T-helper 9 cell (primary cell): ENCODE results near the gene FAM83B.
"Not testable (repeated sequence)": the region's sequence is repeated elsewhere in the genome, so short reads cannot be mapped to it uniquely, and the experiment has no call there.

Source experiments
- DNase-seq: peaks from one replicate; pipeline ENCODE4 v3.0.0-alpha.2; 2020

The FAM83B gene

GRCh38 chr6:54860739-54861138 lies 14.2 kb downstream of the FAM83B start:
- DNase-seq: no peak

- DNase-seq: no peak
Observed at GRCh38 chr6:54861905-54862616, 15.5 kb downstream of the FAM83B start.

- DNase-seq: no peak
Observed at GRCh38 chr6:54864272-54864671, 17.7 kb downstream of the FAM83B start.

DNA sequence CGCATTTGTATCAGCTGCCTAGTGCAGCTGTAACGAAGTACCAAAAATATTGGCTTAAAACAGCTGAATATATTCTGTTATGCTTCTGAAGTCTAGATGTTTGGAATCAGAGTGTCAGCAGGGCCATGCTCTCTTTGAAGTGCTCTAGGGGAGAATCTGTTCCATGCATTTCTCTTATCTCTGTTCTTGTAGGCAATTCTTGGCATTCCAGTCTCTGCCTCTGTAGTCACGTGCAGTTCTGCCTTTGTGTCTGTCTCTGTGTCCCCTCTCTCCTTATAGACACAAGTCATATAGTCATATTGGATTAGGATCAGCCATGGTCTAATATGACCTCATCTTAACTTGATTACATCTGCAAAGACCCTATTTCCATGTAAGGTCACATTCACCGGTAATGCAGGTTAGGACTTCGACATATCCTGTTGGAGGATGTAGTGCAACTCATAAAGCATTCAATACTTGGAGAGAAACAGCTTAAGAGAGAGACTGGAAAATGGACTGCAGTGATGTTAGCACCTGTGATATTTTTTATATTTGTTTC lies 18.6 kb downstream of the FAM83B start:
- DNase-seq: no peak

DNA sequence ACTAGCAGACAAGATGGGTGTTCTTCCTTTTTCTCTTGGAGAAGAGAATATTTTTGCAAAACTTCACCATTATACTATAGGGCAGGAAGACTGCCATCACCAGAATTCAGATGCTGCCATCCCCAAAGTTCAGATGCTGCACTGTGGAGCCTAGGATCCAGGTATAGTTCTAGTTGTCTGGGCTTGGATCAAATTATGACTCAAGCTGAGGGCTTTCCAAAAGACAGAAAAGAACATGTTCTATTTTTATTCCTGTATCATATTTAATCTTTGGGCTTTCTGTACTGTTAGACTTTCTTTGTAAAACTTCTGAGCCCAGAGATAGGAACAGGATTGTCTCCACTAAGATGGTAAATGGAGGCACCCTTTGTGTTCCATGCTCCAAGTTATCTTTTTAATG lies 22.0 kb downstream of the FAM83B start:
- no peak for DNase-seq

DNA sequence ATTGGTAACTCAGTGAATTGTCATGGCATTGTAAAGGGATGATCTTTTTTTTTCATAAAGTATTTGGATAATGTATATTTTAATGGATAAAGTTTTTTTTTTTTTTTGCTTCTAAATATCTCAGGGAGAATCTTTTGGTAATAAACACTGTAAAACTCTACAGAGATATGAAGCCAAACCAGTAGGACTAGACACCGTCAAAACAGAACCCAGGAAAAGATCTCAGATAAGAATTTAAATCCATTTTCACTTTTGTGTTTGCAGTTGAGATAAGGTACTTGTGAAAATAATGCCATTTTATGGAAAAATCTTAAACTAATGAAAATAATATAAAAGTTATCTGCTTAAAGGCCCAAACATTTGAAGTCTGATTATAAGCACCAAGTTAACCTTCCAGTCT lies 27.0 kb downstream of the FAM83B start:
- DNase-seq: no peak

DNA sequence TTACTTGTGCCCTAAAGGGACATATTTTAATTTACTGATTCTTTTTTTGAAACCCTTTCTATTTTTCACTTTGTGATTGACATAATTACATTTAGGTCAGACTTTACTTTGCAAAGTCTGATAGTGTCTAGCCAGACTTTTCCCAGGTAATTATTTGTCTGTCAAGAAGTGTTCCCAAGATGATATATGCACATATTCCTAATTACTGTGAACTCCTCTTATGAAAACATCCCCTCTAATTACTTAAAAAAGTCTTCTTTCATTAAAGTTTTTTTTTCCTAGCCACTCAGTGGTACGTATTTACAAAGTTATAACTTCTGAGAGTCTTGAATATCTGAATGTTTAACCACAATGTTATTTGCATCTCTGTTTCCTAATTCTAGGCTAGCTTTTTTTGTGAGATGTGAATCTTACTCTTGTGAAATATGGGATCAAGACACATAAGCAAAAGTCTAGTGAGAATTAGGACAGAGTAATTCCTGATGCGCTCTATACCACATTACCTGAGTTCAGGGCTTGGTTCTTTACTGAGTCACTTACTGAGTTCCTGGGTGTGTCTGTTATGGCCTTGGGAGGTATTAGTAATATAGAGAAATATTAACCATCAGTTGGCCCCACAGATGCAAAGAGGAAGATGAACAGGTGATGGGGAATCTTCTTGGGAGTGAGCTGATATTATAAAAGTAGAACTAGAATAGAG lies 27.9 kb downstream of the FAM83B start:
- no peak for DNase-seq

DNA sequence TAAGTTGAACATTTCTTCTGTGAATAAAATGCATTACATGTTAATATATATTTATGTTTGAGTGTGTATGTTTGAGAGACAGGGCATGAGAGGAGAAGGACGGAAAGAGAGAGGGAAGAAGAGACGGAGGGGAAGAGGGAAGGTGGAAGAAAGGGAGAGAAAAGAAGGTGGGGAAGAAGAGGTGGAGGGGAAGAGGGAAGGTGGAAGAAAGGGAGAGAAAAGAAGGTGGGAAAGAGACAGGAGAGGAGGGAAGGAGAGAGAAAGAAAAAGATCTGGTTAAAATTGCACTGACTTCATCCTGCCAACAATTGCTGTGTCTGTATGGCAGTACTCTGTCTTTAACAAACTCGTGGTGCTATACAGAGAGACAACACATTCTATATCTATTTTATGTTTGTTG lies 29.0 kb downstream of the FAM83B start:
- no peak for DNase-seq

- DNase-seq: no peak
Observed at GRCh38 chr6:54876365-54876764, 29.8 kb downstream of the FAM83B start.

- no peak for DNase-seq
Observed at GRCh38 chr6:54876871-54877270, 30.3 kb downstream of the FAM83B start.

- no peak for DNase-seq
Observed at GRCh38 chr6:54877713-54878317, 31.2 kb downstream of the FAM83B start.

- DNase-seq: no peak
Observed at GRCh38 chr6:54878718-54879117, 32.1 kb downstream of the FAM83B start.

- no peak for DNase-seq
Observed at GRCh38 chr6:54879188-54879985, 32.8 kb downstream of the FAM83B start.

- no peak for DNase-seq
Observed at GRCh38 chr6:54881067-54881730, 34.6 kb downstream of the FAM83B start.

DNA sequence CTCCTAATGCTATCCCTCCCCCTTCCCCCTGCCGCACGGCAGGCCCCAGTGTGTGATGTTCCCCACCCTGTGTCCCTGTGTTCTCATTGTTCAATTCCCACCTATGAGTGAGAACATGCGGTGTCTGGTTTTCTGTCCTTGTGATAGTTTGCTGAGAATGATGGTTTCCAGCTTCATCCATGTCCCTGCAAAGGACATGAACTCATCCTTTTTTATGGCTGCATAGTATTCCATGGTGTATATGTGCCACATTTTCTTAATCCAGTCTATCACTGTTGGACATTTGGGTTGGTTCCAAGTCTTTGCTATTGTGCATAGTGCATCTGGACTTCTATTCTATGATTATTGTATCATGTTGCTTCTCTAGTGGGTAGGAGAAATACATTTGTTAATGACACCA lies 35.3 kb downstream of the FAM83B start:
- not testable (repeated sequence) for DNase-seq

DNA sequence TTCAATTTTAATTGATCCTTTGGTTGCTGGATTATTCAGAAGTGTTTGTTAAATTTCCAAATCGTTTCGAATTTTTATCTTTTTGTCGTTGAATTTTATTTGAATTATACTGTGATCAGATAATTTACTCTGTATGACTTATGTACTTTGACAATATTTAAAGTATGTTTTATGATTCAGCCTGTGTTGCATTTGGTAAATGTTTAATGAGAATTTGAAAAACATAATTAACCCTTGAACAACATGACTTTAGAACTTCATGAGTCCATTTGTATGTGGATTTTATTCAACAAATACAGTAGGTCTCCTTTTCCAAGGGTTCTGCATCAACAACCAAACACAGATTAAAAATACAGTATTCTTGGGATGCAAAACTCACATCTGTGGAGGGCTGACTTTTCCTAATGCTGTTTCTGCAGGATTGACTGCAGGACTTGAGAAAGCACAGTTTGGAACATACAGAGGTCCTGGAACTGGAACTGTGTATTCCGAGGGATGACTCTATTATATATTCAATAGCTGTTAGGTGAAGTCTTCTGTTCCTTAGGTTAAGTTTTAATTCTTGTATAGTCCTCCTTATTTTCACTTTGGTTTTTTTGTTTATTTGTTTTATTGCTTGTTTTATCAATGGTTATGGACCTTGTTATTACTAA lies 40.5 kb downstream of the FAM83B start:
- no peak for DNase-seq

- no peak for DNase-seq
Observed at GRCh38 chr6:54891536-54891935, 45.0 kb downstream of the FAM83B start.

GRCh38 chr6:54892831-54893230 lies 46.3 kb downstream of the FAM83B start:
- DNase-seq: no peak

- no peak for DNase-seq
Observed at GRCh38 chr6:54893818-54894217, 47.2 kb downstream of the FAM83B start.

- no peak for DNase-seq
Observed at GRCh38 chr6:54896302-54896701, 49.7 kb downstream of the FAM83B start.

DNA sequence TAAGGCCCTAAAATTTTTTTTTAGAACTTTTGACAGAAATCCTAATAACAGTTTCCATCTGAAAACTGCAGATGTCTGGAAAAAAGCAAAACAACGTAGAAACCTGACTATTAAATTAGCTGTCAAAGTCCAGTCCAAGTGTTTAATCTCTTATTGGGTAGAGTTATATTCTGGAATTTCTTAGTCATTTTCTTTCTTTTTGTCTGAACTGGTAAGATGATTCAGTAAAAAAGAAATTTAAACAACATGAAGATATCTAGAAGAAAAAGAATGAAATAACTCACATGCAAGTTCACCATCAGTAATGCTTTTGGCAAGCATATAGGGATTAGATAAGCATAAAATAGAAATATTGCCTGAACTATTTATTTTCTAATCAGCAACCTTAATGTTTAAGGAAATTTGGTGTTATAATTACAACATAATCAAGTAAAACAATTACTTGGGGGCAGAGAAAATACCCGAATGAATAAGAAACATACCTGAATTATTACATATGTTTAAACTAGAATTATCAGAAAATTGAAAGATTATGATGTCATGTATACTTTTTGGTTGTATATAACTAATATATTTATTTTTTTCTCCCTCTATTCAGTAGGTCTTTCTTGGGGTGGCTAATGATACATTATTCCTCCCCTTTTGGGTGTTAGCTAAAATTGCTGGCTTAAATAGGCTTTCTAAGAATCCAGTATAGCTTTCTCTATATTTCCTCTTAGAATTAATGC lies 51.1 kb downstream of the FAM83B start:
- DNase-seq: no peak
